Uterus (tissue), 4 donors: Measurements from ENCODE around the gene ZNF460. TPM values are rescaled to one million over a fixed set of nuclear protein-coding genes. Genes with fewer than 3 reads are reported as not detected.

Experiments
- DNase-seq, 2 donors: peaks; one replicate each; pipeline ENCODE4 v3.0.0-alpha.2; 2019 to 2020
- H3K27ac ChIP-seq, 2 donors: fragments of 200-600 bp; sonication (generic); 1 replicate in 1 of 2; 2 replicates in 1 of 2; pipeline ENCODE4 v1.5.1; 2016 to 2018
- H3K27me3 ChIP-seq, 2 donors: fragments of 200-600 bp; sonication (generic); one replicate each; pipeline ENCODE4 v1.5.1; 2018 to 2019; ENCODE audit warnings: control low read depth in 1 of 2
- H3K36me3 ChIP-seq, 2 donors: fragments of 200-600 bp; sonication (generic); one replicate each; pipeline ENCODE4 v1.5.1; 2019; ENCODE audit warnings: control low read depth in 1 of 2
- H3K4me1 ChIP-seq, 2 donors: fragments of 200-600 bp; sonication (generic); one replicate each; pipeline ENCODE4 v1.5.1; 2018 to 2019; ENCODE audit warnings: control low read depth in 1 of 2
- H3K4me3 ChIP-seq, 2 donors: fragments of 200-600 bp; sonication (generic); 1 replicate in 1 of 2; 2 replicates in 1 of 2; pipeline ENCODE4 v1.5.1; 2018 to 2019; ENCODE audit warnings: mild to moderate bottlenecking in 1 of 2
- H3K9me3 ChIP-seq, 2 donors: fragments of 200-600 bp; sonication (generic); one replicate each; pipeline ENCODE4 v1.5.1; 2019; ENCODE audit warnings: control low read depth in 1 of 2
- CTCF ChIP-seq, 4 experiments: fragments of 200-600 bp in 2 of 4; fragments of 450-650 bp in 2 of 4; sonication (generic) in 2 of 4; IDR thresholded peaks; one replicate each; pipeline ENCODE4 v1.5.1; 2016 to 2019; ENCODE audit warnings: antibody characterized with exemption in 4 of 4, mild to moderate bottlenecking in 2 of 4, moderate library complexity in 1 of 4
- POLR2A ChIP-seq, 2 donors: fragments of 450-650 bp; IDR thresholded peaks; one replicate each; pipeline ENCODE4 v1.6.1; 2016; ENCODE audit warnings: antibody characterized with exemption in 2 of 2, mild to moderate bottlenecking in 1 of 2, moderate library complexity in 1 of 2
- intact Hi-C: fragments of 100-400 bp; cut with DNase I; formaldehyde crosslinking; loops from one replicate; pipeline ENCODE4 v1.15.1; 2023; ENCODE audit warnings: low total_unique reads
- total RNA-seq, 4 donors: library from RNA; depleted of rRNA in 3 of 4; stranded (reverse); fragments of >200 nt in 3 of 4; gene quantifications; one replicate each; pipeline versions ENCODE4 v1.1.0 to v1.2.4, GENCODE V29; 2014 to 2023
- donor health status: DM: yes; HTN: yes; CAD: no.

Gene ZNF460
- total RNA-seq = 100 to 1,000 TPM in 1 of 4 donors, 10 to 100 TPM in 3; 43.2 to 204 (median 68.7) TPM

DNA sequence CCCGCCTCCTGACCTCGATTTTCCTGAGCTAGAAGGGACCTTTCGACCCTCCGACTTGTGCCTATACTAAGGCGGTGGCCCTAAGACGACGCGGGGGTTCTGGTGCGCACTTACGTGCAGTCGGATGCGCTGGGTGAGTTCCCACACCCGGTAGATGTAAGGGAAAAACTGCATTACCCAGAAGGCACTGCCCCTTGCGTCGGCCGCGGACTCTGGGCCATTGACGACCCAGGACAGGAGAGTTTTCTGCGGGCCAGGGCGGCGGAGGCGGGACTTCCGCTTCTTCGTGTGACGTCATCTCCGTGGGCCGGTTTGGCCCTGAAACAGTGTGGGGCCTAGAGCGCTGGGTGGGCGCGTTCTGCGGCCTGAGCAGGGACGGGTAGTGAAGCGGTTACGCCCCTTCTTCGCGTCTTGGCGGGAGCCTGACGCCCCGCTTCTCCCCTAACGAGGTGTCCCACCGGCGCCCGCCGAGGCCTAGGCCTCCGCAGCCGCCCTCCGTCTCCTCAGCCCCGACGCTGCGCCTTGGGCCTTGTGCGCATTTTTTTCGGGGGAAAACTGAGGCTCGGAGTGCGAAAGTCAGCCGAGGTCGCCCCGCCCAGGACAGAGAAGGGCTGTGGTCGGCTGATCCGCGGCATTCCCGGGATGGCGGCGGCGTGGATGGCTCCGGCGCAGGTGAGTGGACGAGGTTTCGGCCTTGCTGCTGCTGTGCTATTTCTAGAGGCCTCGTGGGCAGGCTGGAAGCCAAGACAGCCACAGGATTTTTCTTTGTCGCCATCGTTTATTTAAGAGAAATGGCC is at the start of gene ZNF460:
Gene ZNF460 (plus strand): TSS at position 321 of the 797 bp plus-strand sequence. CDS start 322 bp downstream, at position 643.
- H3K27me3 ChIP-seq = no peaks in the 10 kb centered on the region
- H3K9me3 ChIP-seq = no peaks in the 10 kb centered on the region
- H3K4me3 ChIP-seq = peak within 1 kb of the TSS; percentile 99 to 100
- H3K36me3 ChIP-seq = peaks cover 0 to 4% of the 10 kb centered on the region in 2 donors
- DNase-seq = peak; percentile 96 to 97
- peak in 1 of 4 experiments; percentile 15 for TF ChIP-seq CTCF (IDR thresholded peaks at IDR 0.05)
- peak; percentile 66 to 75 for TF ChIP-seq POLR2A (IDR thresholded peaks at IDR 0.05)
- H3K4me1 ChIP-seq = no peaks in the 10 kb centered on the region
- H3K27ac ChIP-seq = peak within 1 kb of the TSS; percentile 98 to 99
- intact Hi-C loops = loop anchor here (2.0 kb wide), 1 partner anchor 40 kb away; the partner anchor contains the start of gene ZNF805

- H3K27me3 ChIP-seq = no peaks in the 10 kb centered on the region
- no peaks in the 10 kb centered on the region for H3K9me3 ChIP-seq
- H3K27ac ChIP-seq = no peak overlapping the region
- no peaks in the 10 kb centered on the region for H3K4me1 ChIP-seq
- TF ChIP-seq CTCF (IDR thresholded peaks at IDR 0.05) (no peak), POLR2A (IDR thresholded peaks at IDR 0.05) (no peak)
- H3K36me3 ChIP-seq = no peaks in the 10 kb centered on the region
- no peak overlapping the region for H3K4me3 ChIP-seq
- no peak for DNase-seq
- intact Hi-C loops = no loop called here
Measured at GRCh38 chr19:57231686-57232085, 48.6 kb upstream of the ZNF460 start.

DNA sequence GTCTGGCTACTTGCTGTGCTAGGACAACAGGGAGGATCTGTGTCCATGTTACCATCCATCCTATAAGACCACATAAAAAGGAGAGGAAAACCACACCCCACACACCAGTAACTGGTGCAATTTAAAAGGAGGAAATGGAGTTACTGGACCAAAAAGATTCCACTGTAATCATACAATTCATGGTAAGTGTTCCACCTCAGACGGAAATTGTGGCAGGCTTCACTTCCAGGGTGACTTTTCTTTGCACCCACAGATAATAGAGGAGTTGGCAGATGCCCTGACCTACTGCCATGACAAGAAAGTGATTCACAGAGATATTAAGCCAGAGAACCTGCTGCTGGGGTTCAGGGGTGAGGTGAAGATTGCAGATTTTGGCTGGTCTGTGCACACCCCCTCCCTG is 47.1 kb upstream of the ZNF460 start:
- Histone ChIP-seq H3K27ac (no peak overlapping the region), H3K4me1 (no peaks in the 10 kb centered on the region), H3K9me3 (no peaks in the 10 kb centered on the region), H3K36me3 (no peaks in the 10 kb centered on the region), H3K4me3 (no peak overlapping the region), H3K27me3 (no peaks in the 10 kb centered on the region)
- TF ChIP-seq POLR2A (IDR thresholded peaks at IDR 0.05) = no peak
- no peak for TF ChIP-seq CTCF (IDR thresholded peaks at IDR 0.05)
- intact Hi-C loops = no loop called here
- DNase-seq = no peak

DNA sequence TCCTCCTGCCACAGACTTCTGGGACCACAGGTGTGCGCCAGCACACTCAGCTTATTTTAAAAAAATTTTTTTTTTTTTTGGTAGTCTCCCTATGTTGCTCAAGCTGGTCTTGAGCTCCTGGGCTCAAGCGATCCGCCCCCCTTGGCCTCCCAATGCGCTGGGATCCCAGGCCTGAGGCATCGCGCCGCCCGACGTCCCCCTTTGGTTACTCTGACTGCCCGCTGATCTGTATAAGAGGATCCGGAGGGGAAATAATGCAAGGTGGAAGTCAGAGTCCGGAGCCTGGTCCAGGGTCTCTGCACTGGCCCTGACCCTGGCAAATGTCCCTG is 40.3 kb upstream of the ZNF460 start:
- H3K27ac ChIP-seq = peak overlapping the region; percentile 72 to 85
- DNase-seq = no peak
- intact Hi-C loops = loop anchor here (2.0 kb wide), 1 partner anchor 41 kb away; the partner anchor contains the start of gene ZNF460
- H3K4me3 ChIP-seq = peak overlapping the region; percentile 70 to 81
- H3K27me3 ChIP-seq = no peaks in the 10 kb centered on the region
- H3K9me3 ChIP-seq = no peaks in the 10 kb centered on the region
- H3K36me3 ChIP-seq = no peaks in the 10 kb centered on the region
- TF ChIP-seq CTCF (IDR thresholded peaks at IDR 0.05) (no peak), POLR2A (IDR thresholded peaks at IDR 0.05) (no peak)
- H3K4me1 ChIP-seq = no peaks in the 10 kb centered on the region
